Measurements from ENCODE around the gene MBD1.

The MBD1 gene

GRCh38 chr18:50306944-50307343, 25.6 kb upstream of the MBD1 start:
- TF ChIP-seq, protein P1, sequence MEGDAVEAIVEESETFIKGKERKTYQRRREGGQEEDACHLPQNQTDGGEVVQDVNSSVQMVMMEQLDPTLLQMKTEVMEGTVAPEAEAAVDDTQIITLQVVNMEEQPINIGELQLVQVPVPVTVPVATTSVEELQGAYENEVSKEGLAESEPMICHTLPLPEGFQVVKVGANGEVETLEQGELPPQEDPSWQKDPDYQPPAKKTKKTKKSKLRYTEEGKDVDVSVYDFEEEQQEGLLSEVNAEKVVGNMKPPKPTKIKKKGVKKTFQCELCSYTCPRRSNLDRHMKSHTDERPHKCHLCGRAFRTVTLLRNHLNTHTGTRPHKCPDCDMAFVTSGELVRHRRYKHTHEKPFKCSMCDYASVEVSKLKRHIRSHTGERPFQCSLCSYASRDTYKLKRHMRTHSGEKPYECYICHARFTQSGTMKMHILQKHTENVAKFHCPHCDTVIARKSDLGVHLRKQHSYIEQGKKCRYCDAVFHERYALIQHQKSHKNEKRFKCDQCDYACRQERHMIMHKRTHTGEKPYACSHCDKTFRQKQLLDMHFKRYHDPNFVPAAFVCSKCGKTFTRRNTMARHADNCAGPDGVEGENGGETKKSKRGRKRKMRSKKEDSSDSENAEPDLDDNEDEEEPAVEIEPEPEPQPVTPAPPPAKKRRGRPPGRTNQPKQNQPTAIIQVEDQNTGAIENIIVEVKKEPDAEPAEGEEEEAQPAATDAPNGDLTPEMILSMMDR (conservative IDR thresholded peaks at IDR 0.05; ENCODE audit: low read depth, low read length), result no peak
- DNase-seq (ENCODE audit: low read depth), result peak; percentile 73
- peak overlapping the region; percentile 66 for H3K4me3 ChIP-seq (ENCODE audit: low read depth, low read length)

DNA sequence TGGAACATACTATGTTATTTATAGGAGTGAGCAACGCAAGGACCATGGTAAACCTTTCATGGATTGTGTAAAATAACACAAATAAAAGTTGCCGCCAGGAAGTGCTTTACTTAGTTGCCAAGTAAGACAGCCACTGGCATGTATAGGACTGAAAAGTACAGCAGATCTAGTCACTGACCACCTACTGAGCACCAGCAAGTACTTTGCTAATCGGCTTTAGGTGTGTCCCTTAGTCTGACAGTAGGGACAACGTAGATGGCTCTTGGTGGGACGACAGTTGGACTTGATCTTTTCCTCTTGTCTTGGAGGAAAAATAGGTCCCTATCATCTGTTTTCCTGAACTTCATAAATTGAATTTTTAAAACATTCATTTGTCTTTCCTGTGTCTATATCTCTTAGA, 19.8 kb upstream of the MBD1 start:
- DNase-seq (ENCODE audit: low read depth), result no peak
- TF ChIP-seq, protein P1 (conservative IDR thresholded peaks at IDR 0.05; ENCODE audit: low read depth, low read length), result no peak
- no peak overlapping the region for H3K4me3 ChIP-seq (ENCODE audit: low read depth, low read length)

GRCh38 chr18:50299626-50300388, 18.5 kb upstream of the MBD1 start:
- TF ChIP-seq, protein P1 (conservative IDR thresholded peaks at IDR 0.05; ENCODE audit: low read depth, low read length), result no peak
- no peak overlapping the region for H3K4me3 ChIP-seq (ENCODE audit: low read depth, low read length)
- DNase-seq (ENCODE audit: low read depth), result no peak

DNA sequence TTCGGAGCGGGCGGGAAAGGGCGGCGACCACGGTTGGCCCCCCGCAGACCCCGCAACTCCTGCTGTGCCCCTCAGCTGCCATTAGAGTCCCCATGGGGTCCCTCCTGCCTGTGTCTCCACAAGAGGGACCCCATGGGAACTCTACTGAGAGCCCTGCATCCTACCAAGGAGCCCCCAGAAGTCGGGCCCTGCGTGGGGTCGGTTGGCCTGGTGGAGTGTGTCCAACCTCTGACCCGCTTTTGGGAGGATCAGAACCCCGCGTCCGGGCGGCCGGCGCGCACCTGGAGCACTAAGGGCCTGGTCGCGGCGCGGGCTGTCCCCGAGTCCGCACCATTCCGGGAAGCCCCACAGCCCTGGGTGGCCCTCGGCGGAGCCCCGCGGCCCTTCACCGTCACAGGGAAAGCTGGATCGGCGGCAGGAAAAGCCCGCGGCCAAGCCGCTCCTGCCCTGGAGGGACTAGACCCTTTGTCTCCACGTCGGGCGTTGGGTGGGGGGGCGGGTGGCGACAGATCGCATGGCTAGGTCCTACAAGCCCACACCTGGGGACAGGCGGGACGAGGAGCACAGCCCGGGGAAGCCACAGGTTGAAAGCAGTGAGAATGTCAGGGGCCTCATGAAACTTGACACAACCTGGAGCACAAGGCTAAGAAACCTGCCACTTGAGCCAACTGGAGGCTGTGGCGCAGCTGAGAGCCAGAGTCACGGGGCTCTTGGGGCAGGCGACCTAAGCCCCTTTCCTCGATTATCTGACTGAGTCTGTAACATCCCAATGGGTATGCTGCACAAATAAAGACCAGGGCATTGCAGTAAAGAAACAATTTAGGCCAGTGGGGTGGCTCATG, 17.3 kb upstream of the MBD1 start:
- H3K4me3 ChIP-seq (ENCODE audit: low read depth, low read length), result peak overlapping the region; percentile 64
- TF ChIP-seq, protein P1 (conservative IDR thresholded peaks at IDR 0.05; ENCODE audit: low read depth, low read length), result no peak
- no peak for DNase-seq (ENCODE audit: low read depth)

DNA sequence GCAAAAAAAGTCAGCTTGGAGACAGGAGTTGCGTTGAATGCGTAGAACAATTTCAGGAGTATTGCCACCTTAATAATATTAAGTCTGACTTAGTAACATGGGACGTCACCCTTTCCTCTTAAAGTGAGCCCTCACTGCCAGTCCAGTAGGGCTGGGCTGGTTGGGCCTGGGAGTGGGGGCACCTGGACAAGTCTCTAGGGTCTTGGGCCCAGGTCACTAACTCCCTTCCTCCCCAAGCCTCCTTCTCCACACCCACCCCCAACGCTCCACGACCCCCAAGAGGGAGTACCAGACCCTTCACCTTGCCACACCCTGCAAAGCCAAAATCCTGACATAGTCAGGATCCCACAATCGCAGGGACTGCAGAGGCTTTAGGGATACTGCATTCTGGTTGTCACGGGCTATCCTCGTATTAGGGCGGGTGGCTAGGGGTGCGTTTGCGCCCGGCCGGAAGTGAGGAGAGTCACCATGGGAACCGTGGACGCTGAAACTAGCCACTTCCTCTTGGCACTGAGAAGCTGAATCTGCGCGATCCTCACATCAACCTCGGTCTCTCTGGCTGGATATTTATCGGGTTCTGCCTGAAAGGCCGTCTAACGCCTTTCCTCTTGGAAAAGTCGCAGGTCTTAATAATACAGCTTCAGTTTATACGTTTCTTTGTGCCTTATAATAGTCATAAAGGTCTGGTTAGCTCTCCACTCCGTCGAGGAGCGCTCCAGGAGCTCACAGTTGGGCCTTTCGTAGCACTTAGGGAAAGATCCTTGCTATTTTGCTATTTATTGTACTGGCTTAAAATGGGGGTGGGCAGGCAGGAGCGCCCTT, 16.5 kb upstream of the MBD1 start:
- H3K4me3 ChIP-seq (ENCODE audit: low read depth, low read length), result peak overlapping the region; percentile 64
- TF ChIP-seq, protein P1 (conservative IDR thresholded peaks at IDR 0.05; ENCODE audit: low read depth, low read length), result no peak
- DNase-seq (ENCODE audit: low read depth), result peak; percentile 84

- TF ChIP-seq, protein P1 (conservative IDR thresholded peaks at IDR 0.05; ENCODE audit: low read depth, low read length), result no peak
- no peak for DNase-seq (ENCODE audit: low read depth)
- H3K4me3 ChIP-seq (ENCODE audit: low read depth, low read length), result no peak overlapping the region
Observed at GRCh38 chr18:50293039-50293438, 11.7 kb upstream of the MBD1 start.
